HL-60 (cell line): ENCODE measurements around the gene SULT1A2.

Source experiments
- GABPA ChIP-seq: IDR thresholded peaks from 2 replicates; pipeline ENCODE4 v1.6.1; 2012; ENCODE audit warnings: low read depth
- SPI1 ChIP-seq: IDR thresholded peaks from 2 replicates; pipeline ENCODE4 v1.6.1; 2012; ENCODE audit warnings: low read depth, mild to moderate bottlenecking, borderline replicate concordance
- TF ChIP-seq, protein P1 (sequence below): IDR thresholded peaks from one replicate; pipeline ENCODE4 v1.5.1; 2011; ENCODE audit warnings: low read length, control low read depth, inconsistent platforms; ENCODE audit not compliant: insufficient read depth
- TF ChIP-seq, protein P2 (sequence below): IDR thresholded peaks from 2 replicates; pipeline ENCODE4 v1.6.1; 2012; ENCODE audit warnings: low read depth; ENCODE audit not compliant: insufficient replicate concordance

DNA sequence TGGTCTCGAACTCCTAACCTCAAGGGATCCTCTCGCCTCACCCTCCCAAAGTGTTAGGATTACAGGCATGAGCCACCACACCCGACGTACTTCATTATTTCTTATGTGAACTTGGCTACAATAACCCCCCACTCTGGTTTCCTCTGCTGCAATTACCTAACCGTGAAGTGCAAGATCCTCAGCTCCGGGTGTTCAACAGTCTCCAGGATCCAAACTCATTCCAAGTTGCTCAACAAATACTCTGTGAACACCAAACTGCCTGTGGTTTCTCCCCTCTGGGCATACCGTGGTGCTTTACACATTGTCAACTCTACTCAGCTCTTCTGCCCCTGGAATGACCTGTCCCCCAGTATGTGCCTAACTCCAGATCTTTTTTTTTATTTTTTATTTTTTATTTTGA, 19.8 kb upstream of the SULT1A2 start:
- TF ChIP-seq, protein P1, sequence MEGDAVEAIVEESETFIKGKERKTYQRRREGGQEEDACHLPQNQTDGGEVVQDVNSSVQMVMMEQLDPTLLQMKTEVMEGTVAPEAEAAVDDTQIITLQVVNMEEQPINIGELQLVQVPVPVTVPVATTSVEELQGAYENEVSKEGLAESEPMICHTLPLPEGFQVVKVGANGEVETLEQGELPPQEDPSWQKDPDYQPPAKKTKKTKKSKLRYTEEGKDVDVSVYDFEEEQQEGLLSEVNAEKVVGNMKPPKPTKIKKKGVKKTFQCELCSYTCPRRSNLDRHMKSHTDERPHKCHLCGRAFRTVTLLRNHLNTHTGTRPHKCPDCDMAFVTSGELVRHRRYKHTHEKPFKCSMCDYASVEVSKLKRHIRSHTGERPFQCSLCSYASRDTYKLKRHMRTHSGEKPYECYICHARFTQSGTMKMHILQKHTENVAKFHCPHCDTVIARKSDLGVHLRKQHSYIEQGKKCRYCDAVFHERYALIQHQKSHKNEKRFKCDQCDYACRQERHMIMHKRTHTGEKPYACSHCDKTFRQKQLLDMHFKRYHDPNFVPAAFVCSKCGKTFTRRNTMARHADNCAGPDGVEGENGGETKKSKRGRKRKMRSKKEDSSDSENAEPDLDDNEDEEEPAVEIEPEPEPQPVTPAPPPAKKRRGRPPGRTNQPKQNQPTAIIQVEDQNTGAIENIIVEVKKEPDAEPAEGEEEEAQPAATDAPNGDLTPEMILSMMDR = no peak
- TF ChIP-seq, protein P2, sequence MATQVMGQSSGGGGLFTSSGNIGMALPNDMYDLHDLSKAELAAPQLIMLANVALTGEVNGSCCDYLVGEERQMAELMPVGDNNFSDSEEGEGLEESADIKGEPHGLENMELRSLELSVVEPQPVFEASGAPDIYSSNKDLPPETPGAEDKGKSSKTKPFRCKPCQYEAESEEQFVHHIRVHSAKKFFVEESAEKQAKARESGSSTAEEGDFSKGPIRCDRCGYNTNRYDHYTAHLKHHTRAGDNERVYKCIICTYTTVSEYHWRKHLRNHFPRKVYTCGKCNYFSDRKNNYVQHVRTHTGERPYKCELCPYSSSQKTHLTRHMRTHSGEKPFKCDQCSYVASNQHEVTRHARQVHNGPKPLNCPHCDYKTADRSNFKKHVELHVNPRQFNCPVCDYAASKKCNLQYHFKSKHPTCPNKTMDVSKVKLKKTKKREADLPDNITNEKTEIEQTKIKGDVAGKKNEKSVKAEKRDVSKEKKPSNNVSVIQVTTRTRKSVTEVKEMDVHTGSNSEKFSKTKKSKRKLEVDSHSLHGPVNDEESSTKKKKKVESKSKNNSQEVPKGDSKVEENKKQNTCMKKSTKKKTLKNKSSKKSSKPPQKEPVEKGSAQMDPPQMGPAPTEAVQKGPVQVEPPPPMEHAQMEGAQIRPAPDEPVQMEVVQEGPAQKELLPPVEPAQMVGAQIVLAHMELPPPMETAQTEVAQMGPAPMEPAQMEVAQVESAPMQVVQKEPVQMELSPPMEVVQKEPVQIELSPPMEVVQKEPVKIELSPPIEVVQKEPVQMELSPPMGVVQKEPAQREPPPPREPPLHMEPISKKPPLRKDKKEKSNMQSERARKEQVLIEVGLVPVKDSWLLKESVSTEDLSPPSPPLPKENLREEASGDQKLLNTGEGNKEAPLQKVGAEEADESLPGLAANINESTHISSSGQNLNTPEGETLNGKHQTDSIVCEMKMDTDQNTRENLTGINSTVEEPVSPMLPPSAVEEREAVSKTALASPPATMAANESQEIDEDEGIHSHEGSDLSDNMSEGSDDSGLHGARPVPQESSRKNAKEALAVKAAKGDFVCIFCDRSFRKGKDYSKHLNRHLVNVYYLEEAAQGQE = no peak
- TF ChIP-seq SPI1 (no peak), GABPA (no peak)
